ENCODE data around the gene C15orf39. TPM values are rescaled to one million over a fixed set of nuclear protein-coding genes. Genes with fewer than 3 reads are reported as not detected.

C15orf39 gene
- total RNA-seq, 1 experiment from 2014 or later, result 41.3 TPM

- intact Hi-C loops (cut with micrococcal nuclease; ENCODE audit: unreplicated experiment), result no loop called here
- Histone ChIP-seq H3K4me3 (no peak overlapping the region), H3K27ac (no peak overlapping the region), H3K9me3 (ENCODE audit: insufficient read depth, low read depth) (no peaks in the 10 kb centered on the region; the same call in 1 of the 2 replicates), H2AFZ (no peak overlapping the region), H3K4me2 (no peak overlapping the region), H3F3A (ENCODE audit: insufficient read depth, low read depth) (no peaks in the 10 kb centered on the region; the same call in 1 of the 2 replicates), H3K4me1 (replicated peaks; ENCODE audit: insufficient read depth) (no peaks in the 10 kb centered on the region), H3K79me2 (ENCODE audit: low read depth) (no peaks in the 10 kb centered on the region), H3K9me2 (ENCODE audit: insufficient read depth) (no peaks in the 10 kb centered on the region), H4K20me1 (ENCODE audit: insufficient read depth) (no peaks in the 10 kb centered on the region), H3K36me3 (ENCODE audit: low read depth) (no peaks in the 10 kb centered on the region), H3K27me3 (ENCODE audit: insufficient read depth, low read depth) (no peaks in the 10 kb centered on the region)
- BruUV-seq (replicated peaks), result no TSS peak
- DNase-seq, result no peak
- ChIA-PET POLR2A (ENCODE audit: unreplicated experiment) (interaction anchor here (0.6 kb wide), 1 partner anchor 148 kb away, joined by 3 read pairs; no protein-coding TSS in a partner anchor), CTCF (interaction anchor here (0.6 kb wide), 1 partner anchor 29 kb away, joined by 3 read pairs; no protein-coding TSS in a partner anchor)
- TF ChIP-seq CTCF (conservative IDR thresholded peaks at IDR 0.05) (no peak), EZH2 (IDR thresholded peaks at IDR 0.05; ENCODE audit: low read depth) (no peak)
Observed at GRCh38 chr15:75186044-75186443, 15.6 kb upstream of the C15orf39 start.

GRCh38 chr15:75188499-75188898, 13.2 kb upstream of the C15orf39 start:
- Histone ChIP-seq H3K4me2 (no peak overlapping the region), H3K9me3 (ENCODE audit: insufficient read depth, low read depth) (no peaks in the 10 kb centered on the region; the same call in 1 of the 2 replicates), H3K9me2 (ENCODE audit: insufficient read depth) (no peaks in the 10 kb centered on the region), H3K4me3 (no peak overlapping the region), H3K36me3 (ENCODE audit: low read depth) (no peaks in the 10 kb centered on the region), H2AFZ (no peak overlapping the region), H4K20me1 (ENCODE audit: insufficient read depth) (no peaks in the 10 kb centered on the region), H3K27ac (no peak overlapping the region), H3K79me2 (ENCODE audit: low read depth) (no peaks in the 10 kb centered on the region), H3F3A (ENCODE audit: insufficient read depth, low read depth) (no peaks in the 10 kb centered on the region; the same call in 1 of the 2 replicates), H3K27me3 (ENCODE audit: insufficient read depth, low read depth) (no peaks in the 10 kb centered on the region), H3K4me1 (replicated peaks; ENCODE audit: insufficient read depth) (no peaks in the 10 kb centered on the region)
- POLR2A ChIA-PET (ENCODE audit: unreplicated experiment), result no interaction called here
- intact Hi-C loops (cut with micrococcal nuclease; ENCODE audit: unreplicated experiment), result no loop called here
- no TSS peak for BruUV-seq (replicated peaks)
- CTCF ChIA-PET, result interaction anchor here (0.6 to 0.7 kb wide), 2 partner anchors 165 to 328 kb away, joined by 3 to 6 read pairs; no protein-coding TSS in a partner anchor
- no peak for DNase-seq
- no peak for TF ChIP-seq EZH2 (IDR thresholded peaks at IDR 0.05; ENCODE audit: low read depth)
- TF ChIP-seq CTCF (conservative IDR thresholded peaks at IDR 0.05), result no peak

- intact Hi-C loops (cut with micrococcal nuclease; ENCODE audit: unreplicated experiment), result no loop called here
- DNase-seq, result no peak
- Histone ChIP-seq H2AFZ (no peak overlapping the region), H3K4me1 (replicated peaks; ENCODE audit: insufficient read depth) (no peaks in the 10 kb centered on the region), H3K9me3 (ENCODE audit: insufficient read depth, low read depth) (no peaks in the 10 kb centered on the region; the same call in 1 of the 2 replicates), H3K79me2 (ENCODE audit: low read depth) (no peaks in the 10 kb centered on the region), H3F3A (ENCODE audit: insufficient read depth, low read depth) (no peaks in the 10 kb centered on the region; the same call in 1 of the 2 replicates), H3K4me2 (no peak overlapping the region), H3K36me3 (ENCODE audit: low read depth) (no peaks in the 10 kb centered on the region), H3K27ac (no peak overlapping the region), H3K27me3 (ENCODE audit: insufficient read depth, low read depth) (no peaks in the 10 kb centered on the region), H3K4me3 (no peak overlapping the region), H4K20me1 (ENCODE audit: insufficient read depth) (no peaks in the 10 kb centered on the region), H3K9me2 (ENCODE audit: insufficient read depth) (no peaks in the 10 kb centered on the region)
- POLR2A ChIA-PET (ENCODE audit: unreplicated experiment), result no interaction called here
- TF ChIP-seq CTCF (conservative IDR thresholded peaks at IDR 0.05) (no peak), EZH2 (IDR thresholded peaks at IDR 0.05; ENCODE audit: low read depth) (no peak)
- CTCF ChIA-PET, result no interaction called here
- no TSS peak for BruUV-seq (replicated peaks)
Observed at GRCh38 chr15:75191235-75191634, 10.4 kb upstream of the C15orf39 start.
